ENCODE data around the gene CRTC1.

Gene CRTC1

DNA sequence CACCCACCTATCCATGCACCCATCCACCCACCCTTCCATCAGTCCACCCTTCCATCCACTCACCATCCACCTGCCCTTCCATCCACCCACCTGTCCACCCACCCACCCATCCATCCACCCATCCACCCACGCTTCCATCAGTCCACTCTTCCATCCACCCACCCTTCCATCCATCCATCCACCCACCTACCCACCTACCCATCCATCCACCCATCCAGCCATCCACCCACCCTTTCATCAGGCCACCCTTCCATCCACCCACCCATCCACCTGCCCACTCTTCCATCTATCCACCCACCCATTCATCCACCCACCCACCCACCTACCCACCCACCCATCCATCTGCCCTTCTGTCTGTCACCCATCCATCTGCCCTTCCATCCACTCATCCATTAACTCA is 29.6 kb upstream of the CRTC1 start:
- DNase-seq (ENCODE audit: low read depth) = no peak

DNA sequence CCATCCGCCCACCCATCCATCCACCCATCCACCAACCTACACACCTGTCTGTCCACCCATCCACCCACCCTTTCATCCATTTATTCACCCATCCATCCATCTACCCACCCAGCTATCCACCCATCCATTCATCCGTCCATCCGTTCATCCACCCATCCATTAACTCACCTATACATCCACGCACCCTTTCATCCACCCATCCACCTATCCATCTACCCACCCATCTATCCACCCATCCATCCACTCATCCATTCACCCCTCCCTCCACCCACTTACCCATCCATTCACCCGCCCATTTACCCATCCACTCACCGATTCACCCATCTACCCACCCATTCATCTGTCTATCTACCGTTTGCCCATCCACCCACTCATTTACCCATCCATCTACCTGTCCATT is 29.0 kb upstream of the CRTC1 start:
- no peak for DNase-seq (ENCODE audit: low read depth)

DNA sequence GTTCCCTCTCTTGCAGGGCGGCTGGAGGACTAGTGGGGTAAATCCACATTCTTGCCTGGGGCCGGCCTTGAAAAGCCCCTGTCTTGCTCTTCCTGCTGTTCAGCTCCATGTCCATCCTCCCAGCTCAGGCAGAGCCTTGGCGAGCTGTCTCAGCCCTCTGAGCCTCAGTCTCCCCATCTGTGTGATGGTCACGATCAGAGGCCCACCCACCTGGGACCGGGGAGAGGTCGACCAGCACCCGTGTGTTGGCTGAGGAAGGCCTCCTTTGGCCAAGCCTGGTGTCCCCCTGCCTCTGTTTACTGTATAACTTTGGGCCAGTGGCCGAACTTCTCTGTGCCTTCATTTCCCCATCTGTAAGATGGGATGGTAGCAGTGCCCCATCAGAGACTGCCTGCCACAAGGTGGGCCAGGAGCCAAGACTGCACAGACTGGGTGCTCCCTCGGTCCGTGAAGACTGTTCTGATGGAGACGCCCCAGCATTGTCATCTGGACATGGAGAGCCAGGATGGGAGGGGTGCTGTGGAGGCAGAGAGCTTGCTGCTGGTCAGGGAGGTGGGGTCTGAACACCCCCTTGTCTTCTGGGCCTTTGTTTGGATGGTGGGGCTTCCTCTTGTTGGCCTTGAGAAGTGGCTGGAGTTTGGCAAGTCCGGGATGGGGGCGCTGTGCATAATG is 28.2 kb upstream of the CRTC1 start:
- DNase-seq (ENCODE audit: low read depth) = no peak

DNA sequence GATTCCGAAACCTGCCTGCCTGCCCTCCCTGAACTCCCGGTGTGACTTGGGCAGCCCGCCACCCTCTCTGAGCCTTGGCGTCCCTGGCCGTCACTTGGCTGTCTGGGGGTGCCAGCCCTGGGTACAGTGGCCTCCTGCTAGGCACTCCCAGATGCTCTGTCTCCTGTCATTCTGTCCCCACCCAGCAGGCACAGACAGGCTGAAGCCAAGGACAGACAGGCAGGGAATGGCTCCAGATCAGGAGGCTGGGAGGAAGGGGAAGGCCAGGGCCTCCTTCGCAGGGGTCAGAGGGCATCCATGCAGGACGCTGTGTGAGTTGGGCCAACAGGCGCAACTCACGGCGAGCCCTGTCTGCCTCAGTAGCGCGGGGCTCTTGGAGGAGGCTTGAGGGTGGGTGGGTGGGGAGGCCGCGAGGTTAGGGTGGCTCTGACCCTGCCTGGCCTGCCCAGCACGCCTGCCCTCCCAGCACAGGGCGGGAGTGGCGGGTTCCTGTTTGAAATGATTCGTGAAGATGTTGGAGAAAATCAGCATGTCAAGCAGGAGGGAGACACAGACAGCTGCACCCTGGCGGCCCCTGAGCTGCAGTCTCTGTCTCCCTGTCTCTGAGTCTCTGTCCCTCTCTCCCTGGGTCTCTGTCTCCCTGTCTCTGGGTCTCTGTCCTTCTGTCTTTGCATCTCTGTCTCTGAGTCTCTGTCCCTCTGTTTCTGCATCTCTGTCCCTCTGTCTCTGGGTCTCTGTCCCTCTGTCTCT is 27.0 kb upstream of the CRTC1 start:
- no peak for DNase-seq (ENCODE audit: low read depth)

DNA sequence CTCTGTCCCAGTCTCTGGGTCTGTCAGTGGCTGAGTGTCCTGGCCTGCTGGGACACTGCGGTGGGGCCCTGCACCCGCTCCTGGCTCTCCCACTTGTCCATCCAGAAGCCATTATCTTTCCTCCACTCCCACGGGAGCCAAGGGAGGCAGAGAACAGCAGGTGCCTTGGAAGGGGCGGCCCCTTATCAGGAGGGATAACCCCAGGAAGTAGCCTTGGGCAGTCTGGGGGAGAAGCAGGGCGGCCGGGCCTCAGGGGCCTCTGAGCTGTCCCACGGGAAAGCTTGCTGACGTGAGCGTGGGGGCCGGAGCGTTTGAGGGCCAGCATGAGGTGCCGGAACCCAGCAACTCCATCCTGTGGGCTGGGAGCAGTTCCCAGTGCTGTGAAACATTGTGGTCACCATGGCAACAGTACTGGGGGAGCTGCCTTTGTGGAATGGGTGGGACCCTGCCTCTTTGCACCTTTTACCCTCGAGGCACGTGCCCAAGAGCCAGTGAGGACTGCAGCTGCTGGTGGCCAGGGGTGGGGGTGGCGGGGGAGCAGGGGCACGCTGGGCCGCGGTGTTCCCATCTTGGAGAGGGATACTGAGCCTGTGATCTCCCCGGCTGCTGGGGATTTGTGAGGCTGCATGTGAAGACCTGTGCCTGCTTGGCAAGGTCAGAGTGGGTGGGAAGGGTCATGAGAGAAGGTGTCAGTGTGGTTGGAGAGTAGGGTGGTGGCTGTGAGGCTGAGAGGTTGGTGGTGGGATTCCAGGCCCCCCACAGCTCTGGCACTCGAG is 25.7 kb upstream of the CRTC1 start:
- no peak for DNase-seq (ENCODE audit: low read depth)

DNA sequence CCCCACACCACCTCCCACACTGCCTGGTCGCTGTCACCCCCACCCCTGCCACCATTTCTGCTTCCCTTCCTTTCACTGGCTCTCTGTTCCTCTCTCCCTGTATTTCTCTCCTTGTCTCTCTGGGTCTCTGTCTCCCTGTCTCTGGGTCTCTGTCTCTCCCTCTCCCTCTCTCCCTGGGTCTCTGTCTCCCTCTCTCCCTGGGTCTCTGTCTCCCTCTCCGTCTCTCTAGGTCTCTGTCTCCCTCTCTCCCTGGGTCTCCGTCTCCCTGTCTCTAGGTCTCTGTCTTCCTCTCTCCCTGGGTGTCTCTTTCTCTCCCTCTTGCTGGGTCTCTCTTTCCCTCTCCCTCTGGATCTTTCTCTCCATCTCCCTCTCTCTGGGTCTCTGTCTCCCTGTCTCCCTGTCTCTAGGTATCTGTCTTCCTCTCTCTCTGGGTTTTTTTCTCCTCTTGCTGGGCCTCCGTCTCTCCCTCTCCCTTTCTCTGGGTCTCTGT is 25.1 kb upstream of the CRTC1 start:
- no peak for DNase-seq (ENCODE audit: low read depth)

DNA sequence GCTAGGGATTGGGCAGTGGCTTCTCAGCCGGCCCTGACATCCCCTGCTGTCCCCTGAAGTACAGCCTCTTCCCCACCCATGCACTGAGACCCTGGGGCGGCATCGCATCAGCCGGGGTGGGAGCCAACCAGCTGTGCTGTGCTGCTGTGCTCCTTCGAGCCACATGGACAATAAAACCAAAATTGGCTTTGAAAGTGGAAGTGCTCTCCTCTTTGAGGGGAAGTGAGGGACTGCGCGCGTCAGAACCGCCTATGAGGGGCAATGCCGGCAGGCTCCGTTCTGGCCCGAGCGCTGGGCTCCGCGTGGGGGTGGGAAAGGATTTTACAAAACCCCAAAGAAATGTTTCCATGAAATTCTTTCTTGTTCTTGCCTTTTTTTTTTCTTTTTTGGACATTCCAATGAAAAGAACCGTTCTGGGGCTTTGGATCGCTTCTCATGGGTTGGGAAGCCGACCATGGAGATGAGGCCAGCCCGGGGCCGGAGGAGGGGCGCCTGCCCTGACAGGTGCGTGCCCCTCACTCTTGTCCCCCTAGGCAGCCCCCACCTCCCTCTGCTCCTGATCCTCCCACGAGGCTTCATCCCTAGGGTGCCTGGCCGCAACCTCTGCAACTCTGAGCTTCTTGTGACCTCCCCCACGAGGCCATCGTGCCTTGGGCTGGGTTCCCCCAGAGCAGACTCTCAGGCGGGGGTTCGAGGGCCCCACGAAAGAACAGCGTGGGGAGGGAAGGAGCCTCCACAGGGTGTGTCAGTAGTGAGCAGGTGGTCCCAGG is 24.0 kb upstream of the CRTC1 start:
- no peak for DNase-seq (ENCODE audit: low read depth)

DNA sequence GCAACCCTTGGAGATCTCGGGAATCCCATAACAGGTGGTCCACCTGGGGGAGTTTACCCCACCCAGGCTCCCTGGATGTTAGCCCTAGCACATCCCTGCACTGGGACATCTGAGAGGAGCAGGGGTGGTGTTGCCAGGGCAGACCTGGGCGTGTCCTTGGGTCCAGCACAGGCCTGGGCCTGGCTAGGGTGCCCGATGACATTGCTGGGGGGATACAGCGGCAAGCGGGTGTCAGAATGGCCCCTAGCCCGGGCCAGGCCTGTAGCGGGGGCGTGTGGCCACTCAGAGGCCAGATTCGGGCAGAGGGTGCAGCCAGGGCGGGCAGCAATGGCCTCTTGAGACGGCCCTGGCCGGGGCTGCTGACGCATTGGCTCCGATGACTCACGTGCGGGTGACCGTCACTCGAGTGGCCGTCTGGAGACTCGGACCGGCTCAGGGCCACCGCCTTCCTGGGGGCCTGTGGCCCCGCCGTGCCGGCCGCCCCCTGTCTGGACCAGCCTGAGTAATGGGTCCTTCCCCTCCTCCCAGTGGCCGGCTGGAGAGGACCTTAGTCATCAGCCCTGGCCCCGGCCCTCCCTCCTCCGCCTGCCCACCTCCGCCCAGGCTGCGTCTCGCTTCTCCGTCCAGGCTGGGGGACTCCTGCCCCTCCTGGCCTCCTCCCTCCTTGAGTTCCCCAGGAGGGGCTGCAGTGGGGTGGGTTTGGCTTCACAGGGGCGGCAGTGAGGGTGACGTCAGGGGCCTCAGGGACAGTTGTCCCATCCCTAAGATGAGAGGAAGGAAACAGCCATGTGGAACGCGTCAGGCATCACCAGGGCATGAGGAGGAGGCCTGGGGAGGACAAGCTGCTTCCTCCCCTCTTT is 23.2 kb upstream of the CRTC1 start:
- no peak for DNase-seq (ENCODE audit: low read depth)

DNA sequence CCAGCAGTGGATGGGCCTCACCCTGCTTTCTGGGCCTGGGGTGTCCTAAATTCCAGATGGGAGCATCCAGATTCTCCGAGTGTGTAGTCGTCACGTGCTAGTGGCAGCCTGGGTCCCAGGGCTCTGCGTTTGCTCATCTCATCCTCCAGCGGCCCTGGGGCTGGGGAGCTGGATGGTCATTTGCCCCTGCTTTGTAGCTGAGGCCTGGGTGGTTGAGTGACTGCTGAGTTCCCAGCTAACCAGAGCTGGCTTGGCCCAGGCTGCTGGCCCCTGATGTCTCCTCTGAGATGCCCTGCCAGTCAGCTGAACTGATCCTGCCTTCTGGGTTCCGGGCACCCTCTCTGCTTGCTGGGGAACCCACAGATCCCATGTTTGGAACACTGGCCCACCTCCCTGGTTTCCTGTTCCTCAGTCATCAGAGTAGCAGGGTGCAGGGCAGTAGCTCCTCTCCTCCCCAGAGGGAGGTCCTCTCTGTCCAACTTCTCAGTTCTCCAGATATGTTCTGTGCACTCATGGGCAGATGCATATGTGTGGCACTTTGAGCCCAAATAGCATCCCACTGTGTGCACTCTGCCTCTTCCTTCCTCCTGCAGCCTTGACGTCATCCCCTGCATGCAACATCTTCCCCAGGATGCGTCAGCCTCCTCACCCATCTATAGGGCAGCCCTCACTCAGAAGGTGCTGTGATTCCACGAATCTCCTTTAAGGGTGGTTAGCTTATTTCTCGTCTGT is 22.4 kb upstream of the CRTC1 start:
- DNase-seq (ENCODE audit: low read depth) = no peak

DNA sequence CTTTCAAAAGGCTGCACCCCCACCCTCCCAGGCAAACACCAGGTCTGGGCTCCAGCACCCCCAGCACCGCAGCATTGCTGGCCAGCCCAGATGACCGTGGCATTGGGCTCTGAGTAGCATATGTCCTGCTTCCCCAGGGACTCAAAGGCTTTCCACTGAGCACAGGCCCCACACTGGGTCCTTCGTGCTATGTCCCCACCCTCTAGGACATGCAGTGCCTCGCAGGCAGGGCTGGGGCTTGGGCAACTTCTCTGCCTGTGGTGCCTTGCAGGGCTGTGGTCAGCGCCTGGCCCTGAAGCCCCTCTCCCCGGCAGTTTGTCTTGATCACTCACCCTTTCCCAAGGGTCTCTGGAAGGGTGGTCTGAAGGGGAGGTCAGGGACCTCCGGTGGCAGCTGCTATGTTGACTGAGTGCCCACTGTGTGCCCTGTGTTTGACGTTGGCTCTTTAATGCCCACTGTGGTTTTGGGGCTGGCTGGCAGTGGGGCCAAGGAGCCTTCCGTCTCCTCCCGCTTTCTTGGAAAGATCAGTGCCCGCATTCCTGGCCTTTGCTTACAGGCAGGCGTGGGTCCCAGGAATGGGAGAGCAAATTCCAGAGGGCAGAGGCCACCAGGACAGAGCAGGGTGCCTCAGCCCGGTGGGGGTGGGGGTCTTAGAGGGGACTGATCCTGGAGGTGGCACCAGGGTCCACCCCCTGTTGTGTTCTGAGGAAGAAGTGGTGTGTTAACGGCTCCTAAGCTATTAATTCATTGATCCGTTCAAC is 20.3 kb upstream of the CRTC1 start:
- DNase-seq (ENCODE audit: low read depth) = no peak

DNA sequence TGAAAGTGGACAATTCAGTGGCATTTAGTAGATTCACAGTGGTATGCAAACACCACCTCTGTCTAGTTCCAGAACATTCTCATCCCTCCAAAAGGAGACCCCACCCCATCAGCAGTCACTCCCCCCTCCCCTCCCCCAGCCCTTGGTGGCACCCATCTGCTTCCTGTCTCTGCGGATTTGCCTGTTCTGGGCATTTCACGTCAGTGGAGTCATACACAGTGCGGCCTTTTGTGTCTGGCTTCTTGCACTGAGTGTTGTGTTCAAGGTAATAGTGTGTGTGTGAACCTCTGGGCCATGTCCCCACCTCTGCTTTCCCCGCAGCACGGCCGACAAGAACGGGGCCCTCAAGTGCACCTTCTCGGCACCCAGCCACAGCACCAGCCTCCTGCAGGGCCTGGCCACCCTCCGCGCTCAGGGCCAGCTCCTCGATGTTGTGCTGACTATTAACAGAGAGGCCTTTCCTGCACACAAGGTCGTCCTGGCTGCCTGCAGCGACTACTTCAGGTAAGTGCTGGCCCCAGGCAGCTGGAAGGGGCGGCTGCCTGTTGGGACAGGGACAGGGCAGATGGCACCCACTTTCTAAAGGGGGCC is 19.4 kb upstream of the CRTC1 start:
- DNase-seq (ENCODE audit: low read depth) = no peak

DNA sequence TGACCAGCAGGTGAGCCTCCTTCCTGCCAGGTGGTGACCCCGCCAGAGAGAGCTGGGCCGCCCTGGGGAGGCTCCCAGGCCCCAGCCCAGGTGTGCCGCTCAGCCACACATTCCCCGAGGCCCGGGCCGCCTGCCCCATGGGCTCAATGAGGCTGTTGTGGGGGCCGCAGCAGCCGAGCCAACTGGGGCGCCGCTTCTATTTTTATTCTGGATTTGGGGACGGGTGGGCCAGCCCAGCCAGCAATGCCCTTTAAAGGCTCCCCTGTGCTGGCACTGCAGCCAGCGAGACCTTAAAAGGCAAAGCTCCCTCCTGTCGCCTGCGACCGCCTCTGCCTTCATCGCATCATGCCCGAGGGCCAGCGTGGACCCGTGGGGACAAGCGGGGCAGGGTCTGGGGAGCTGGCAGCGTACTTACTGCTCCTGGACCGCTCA is 17.7 kb upstream of the CRTC1 start:
- DNase-seq (ENCODE audit: low read depth) = no peak

DNA sequence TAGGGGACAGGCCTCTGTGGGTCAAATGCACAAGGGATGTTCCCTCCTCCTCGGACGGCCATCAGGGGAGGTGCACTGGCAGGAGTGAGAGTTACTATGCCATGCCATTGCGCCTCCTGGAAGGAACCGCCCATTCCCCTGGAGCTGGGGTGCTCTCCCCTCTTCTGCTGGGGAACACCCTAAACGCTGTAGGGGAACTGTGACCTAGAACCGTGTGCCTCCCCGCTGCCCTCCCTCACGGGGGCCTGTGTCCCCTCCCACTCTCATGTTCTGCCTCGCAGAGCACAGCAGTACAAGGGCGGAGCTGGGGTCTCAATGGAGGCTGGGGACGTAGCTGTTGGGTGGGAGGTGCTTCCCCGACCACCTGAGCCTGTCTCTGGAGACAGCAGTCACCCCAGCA is 17.2 kb upstream of the CRTC1 start:
- no peak for DNase-seq (ENCODE audit: low read depth)

DNA sequence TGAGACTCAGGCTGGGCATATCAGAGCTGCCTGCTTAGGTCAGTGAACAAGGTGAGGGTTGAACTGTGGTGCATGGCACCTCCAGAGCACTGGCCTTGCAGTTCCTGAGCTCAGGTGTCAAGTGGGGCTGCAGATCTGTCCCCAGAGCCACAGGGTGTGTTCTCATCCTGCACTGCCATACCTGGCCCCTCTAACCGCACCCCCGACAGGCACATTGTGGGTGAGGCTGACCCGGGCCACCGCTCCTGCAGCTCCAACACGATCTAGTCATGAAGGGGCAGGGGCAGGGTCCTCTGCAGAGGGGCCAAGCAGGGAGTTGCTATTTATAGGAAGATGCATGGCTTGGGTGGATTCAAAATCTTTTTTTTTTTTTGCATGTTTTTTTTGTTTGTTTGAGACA is 16.7 kb upstream of the CRTC1 start:
- DNase-seq (ENCODE audit: low read depth) = no peak

DNA sequence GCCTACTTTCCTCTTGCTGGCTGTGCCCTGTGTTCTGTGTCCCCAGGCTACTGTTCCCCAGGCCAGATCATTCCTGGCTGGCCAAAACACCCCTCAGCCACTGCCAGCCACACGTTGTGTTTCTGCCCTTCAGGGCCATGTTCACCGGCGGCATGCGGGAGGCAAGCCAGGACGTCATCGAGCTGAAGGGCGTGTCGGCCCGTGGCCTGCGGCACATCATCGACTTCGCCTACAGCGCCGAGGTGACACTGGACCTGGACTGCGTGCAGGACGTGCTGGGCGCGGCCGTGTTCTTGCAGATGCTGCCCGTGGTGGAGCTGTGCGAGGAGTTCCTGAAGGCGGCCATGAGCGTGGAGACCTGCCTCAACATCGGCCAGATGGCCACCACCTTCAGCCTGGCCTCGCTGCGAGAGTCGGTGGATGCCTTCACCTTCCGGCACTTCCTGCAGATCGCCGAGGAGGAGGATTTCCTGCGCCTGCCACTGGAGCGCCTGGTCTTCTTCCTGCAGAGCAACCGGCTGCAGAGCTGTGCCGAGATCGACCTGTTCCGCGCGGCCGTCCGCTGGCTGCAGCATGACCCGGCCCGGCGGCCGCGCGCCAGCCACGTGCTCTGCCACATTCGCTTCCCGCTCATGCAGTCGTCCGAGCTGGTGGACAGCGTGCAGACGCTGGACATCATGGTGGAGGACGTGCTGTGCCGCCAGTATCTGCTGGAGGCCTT is 15.8 kb upstream of the CRTC1 start:
- no peak for DNase-seq (ENCODE audit: low read depth)

DNA sequence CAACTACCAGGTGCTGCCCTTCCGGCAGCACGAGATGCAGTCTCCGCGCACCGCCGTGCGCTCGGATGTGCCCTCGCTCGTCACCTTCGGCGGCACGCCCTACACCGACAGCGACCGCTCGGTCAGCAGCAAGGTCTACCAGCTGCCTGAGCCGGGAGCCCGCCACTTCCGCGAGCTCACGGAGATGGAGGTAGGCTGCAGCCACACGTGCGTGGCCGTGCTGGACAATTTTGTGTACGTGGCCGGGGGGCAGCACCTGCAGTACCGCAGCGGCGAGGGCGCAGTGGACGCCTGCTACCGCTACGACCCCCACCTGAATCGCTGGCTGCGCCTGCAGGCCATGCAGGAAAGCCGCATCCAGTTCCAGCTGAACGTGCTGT is 15.2 kb upstream of the CRTC1 start:
- DNase-seq (ENCODE audit: low read depth) = no peak

DNA sequence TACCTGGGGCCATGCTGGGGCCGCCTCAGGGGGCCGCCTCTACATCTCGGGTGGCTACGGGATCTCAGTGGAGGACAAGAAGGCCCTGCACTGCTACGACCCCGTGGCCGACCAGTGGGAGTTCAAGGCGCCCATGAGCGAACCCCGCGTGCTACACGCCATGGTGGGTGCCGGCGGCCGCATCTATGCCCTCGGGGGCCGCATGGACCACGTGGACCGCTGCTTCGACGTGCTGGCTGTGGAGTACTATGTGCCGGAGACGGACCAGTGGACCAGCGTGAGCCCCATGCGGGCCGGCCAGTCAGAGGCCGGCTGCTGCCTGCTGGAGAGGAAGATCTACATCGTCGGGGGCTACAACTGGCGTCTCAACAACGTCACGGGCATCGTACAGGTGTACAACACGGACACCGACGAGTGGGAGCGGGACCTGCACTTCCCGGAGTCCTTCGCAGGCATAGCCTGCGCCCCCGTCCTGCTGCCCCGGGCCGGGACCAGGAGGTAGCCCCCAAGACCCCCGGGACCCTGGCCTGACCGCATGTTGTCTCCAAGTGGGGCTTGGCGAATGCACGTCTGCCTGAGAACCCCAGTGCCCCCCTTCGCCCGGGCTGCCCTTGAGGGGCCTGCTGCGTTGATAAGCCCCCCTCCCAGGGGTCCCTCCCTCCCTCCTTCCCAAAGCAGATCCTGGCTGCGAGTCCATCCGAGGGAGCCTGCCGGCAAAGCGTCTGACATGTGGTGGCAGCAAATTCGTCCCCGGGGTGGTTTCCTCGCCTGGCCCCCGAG is 14.5 kb upstream of the CRTC1 start:
- DNase-seq (ENCODE audit: low read depth) = no peak

DNA sequence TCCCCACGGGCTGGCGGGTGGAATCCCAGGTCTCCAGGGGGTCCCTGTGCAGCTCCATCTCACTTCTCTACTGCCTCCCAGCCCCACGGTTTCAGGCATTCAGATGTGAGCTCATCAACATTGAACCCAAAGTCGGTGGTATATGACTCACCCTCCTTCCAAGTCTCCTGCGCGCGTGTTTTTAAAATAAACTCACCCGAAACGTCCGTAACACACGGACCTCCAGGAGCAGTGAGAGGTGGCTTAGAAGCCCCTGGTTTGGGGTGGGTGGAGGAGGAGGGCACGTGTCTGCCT is 14.0 kb upstream of the CRTC1 start:
- DNase-seq (ENCODE audit: low read depth) = no peak
